Measurements from ENCODE around the gene RBPJ.

Gene RBPJ

DNA sequence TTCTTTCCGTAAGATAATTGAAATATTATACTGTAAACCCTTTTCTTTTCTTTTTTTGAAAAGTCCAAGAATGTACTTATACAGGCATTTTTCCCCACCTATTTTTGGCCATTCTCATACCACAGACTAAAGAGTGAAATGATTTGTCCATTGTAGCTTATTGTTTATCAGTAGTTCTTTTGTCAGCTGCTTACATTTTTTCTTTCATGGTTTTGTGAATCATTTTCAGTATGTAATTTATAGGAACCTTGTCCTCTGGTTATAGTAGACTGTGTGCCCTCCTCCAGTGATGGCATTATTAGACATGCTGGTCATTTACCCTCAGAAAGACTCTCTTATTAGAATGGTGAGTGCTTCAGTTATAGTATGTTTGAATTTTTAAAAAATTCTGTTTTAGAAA is 112.7 kb downstream of the RBPJ start:
- Histone ChIP-seq H3K9ac (ENCODE audit: low read depth, low read length) (no peak overlapping the region), H3K4me3 (ENCODE audit: low read depth, low read length) (no peak overlapping the region), H3K4me1 (ENCODE audit: control insufficient read depth, insufficient read depth, low read length) (no peaks in the 10 kb centered on the region), H3K27me3 (ENCODE audit: control insufficient read depth, insufficient read depth, low read length) (no peaks in the 10 kb centered on the region), H3K9me3 (ENCODE audit: control insufficient read depth, insufficient read depth, low read length) (no peaks in the 10 kb centered on the region), H3K36me3 (ENCODE audit: control insufficient read depth, insufficient read depth, low read length) (peaks cover 15% of the 10 kb centered on the region)

DNA sequence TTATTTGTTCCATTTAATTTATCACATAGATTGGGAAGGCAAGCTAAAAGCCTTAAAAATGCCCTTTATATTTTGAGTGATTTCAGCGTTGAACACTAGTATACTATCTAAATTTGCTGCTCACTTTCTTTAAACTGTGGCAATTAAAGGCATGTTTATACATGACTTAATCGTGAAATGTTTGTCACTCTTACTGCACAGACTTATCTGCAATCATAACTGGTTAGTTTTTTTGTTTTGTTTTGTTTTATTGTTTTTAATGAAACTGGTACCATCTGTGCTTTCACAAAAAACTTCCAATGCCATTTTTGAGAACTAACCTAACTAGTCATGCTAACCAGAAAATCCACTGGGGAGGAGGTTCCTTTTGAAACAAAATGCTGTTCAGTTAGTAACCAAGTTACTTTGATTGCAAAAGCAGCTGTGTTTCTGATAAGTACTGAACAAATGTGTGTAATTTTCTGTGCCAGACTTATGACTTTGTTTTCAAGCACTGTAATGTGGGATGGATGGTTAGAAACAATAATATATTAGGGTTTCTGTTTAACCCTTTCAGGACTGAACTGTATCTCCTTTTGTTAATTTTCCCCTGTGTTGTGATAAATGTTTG is 113.3 kb downstream of the RBPJ start:
- Histone ChIP-seq H3K4me1 (ENCODE audit: control insufficient read depth, insufficient read depth, low read length) (no peaks in the 10 kb centered on the region), H3K9me3 (ENCODE audit: control insufficient read depth, insufficient read depth, low read length) (no peaks in the 10 kb centered on the region), H3K9ac (ENCODE audit: low read depth, low read length) (no peak overlapping the region), H3K36me3 (ENCODE audit: control insufficient read depth, insufficient read depth, low read length) (peaks cover 14% of the 10 kb centered on the region), H3K27me3 (ENCODE audit: control insufficient read depth, insufficient read depth, low read length) (no peaks in the 10 kb centered on the region), H3K4me3 (ENCODE audit: low read depth, low read length) (no peak overlapping the region)

DNA sequence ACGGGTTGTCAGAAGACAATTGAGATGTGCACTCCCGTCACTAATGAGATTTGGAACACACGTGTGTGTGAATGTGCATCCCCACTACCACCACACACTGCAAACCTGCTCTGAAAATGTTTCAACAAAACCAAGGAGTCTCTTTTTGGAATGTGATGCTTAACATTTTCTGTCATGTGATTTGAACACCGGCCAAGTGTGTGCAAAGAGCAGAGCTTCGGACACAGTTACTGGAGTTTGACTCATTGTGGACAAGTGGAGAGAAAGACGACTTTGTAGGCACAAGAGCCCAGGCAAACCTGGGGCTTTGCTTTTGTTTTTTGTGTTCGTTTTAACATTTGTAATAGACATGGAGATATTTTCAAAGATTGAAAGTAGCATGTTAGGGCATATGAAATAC is 120.3 kb downstream of the RBPJ start:
- H3K9ac ChIP-seq (ENCODE audit: low read depth, low read length) = no peak overlapping the region
- no peaks in the 10 kb centered on the region for H3K9me3 ChIP-seq (ENCODE audit: control insufficient read depth, insufficient read depth, low read length)
- H3K4me3 ChIP-seq (ENCODE audit: low read depth, low read length) = no peak overlapping the region
- no peaks in the 10 kb centered on the region for H3K4me1 ChIP-seq (ENCODE audit: control insufficient read depth, insufficient read depth, low read length)
- no peaks in the 10 kb centered on the region for H3K27me3 ChIP-seq (ENCODE audit: control insufficient read depth, insufficient read depth, low read length)
- no peaks in the 10 kb centered on the region for H3K36me3 ChIP-seq (ENCODE audit: control insufficient read depth, insufficient read depth, low read length)

DNA sequence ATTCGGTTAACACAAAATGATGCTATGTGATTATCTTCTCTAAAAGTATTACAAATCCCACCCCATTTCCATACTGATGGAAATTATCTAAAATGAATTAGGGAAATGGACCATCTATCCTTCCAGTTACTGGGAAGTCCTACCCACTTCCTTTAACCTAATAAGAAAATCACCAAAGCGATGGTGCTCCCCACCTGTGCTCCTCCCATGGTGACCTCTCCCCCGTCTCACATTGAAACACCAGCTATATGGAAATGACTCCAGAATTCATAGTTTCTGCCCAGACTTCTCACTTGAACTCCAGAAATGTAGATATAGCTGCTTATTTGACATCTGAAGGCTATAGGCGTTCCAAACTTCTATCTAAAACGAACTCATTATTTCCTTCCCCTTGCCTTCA is 121.0 kb downstream of the RBPJ start:
- no peaks in the 10 kb centered on the region for H3K4me1 ChIP-seq (ENCODE audit: control insufficient read depth, insufficient read depth, low read length)
- no peak overlapping the region for H3K9ac ChIP-seq (ENCODE audit: low read depth, low read length)
- H3K36me3 ChIP-seq (ENCODE audit: control insufficient read depth, insufficient read depth, low read length) = no peaks in the 10 kb centered on the region
- no peaks in the 10 kb centered on the region for H3K27me3 ChIP-seq (ENCODE audit: control insufficient read depth, insufficient read depth, low read length)
- no peak overlapping the region for H3K4me3 ChIP-seq (ENCODE audit: low read depth, low read length)
- H3K9me3 ChIP-seq (ENCODE audit: control insufficient read depth, insufficient read depth, low read length) = no peaks in the 10 kb centered on the region

DNA sequence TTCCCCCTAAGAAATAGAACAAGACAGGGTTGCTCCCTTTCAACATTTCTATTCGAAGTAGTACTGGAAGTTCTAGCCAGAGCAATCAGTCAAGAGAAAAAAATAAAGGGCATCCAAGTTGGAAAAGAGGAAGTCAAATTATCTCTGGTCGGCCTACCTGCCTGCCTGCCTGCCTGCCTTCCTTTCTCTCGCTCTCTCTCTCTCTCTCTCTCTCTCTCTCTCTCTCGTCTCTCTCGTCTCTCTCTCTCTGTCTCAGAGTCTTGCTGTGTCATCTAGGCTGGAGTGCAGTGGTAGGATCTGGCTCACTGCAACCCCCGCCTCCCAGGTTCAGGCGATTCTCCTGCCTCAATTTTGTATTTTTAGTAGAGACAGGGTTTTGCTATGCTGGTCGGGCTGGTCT is 126.6 kb downstream of the RBPJ start:
- peaks cover 3% of the 10 kb centered on the region for H3K4me1 ChIP-seq (ENCODE audit: control insufficient read depth, insufficient read depth, low read length)
- H3K4me3 ChIP-seq (ENCODE audit: low read depth, low read length) = no peak overlapping the region
- H3K36me3 ChIP-seq (ENCODE audit: control insufficient read depth, insufficient read depth, low read length) = no peaks in the 10 kb centered on the region
- no peaks in the 10 kb centered on the region for H3K9me3 ChIP-seq (ENCODE audit: control insufficient read depth, insufficient read depth, low read length)
- no peak overlapping the region for H3K9ac ChIP-seq (ENCODE audit: low read depth, low read length)
- H3K27me3 ChIP-seq (ENCODE audit: control insufficient read depth, insufficient read depth, low read length) = no peaks in the 10 kb centered on the region

DNA sequence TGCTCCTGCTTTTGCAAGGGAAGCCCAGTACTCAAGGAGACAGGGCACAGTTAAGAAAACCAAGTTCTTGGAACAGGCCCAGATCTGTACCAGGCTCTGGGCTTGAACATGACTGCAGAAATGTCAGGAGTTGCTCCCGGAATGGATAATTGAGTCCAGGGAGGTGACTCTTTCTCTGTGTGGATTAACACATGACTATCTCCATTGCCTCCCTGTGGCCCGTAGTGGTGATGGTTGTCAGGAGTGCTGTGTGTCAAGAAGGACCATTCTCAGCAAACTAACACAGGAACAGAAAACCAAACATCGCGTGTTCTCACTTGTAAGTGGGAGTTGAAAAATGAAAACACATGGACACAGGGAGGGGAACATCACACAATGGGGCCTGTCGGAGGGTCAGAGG is 129.6 kb downstream of the RBPJ start:
- peaks cover 6% of the 10 kb centered on the region for H3K4me1 ChIP-seq (ENCODE audit: control insufficient read depth, insufficient read depth, low read length)
- no peaks in the 10 kb centered on the region for H3K9me3 ChIP-seq (ENCODE audit: control insufficient read depth, insufficient read depth, low read length)
- no peak overlapping the region for H3K4me3 ChIP-seq (ENCODE audit: low read depth, low read length)
- H3K9ac ChIP-seq (ENCODE audit: low read depth, low read length) = no peak overlapping the region
- no peaks in the 10 kb centered on the region for H3K36me3 ChIP-seq (ENCODE audit: control insufficient read depth, insufficient read depth, low read length)
- H3K27me3 ChIP-seq (ENCODE audit: control insufficient read depth, insufficient read depth, low read length) = no peaks in the 10 kb centered on the region

DNA sequence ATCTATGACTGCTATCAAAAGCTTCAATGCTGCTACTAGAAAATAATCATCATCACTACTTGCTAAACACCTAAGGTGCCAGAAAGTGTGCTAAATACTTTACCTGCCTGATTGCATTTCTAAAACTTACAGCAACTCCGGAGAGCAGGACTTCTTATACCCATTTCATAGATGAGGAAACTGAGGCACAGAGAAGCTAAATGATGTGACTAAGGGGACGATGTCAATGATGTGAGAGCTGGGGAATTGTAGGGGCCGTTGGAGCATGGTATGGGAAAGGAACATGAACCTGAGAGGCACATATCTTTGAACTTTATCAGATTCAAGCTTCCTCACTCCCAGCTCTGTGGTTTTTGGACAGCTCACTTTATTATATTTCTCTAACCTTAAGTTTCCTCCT is 130.8 kb downstream of the RBPJ start:
- no peaks in the 10 kb centered on the region for H3K9me3 ChIP-seq (ENCODE audit: control insufficient read depth, insufficient read depth, low read length)
- peaks cover 6% of the 10 kb centered on the region for H3K4me1 ChIP-seq (ENCODE audit: control insufficient read depth, insufficient read depth, low read length)
- no peak overlapping the region for H3K4me3 ChIP-seq (ENCODE audit: low read depth, low read length)
- no peaks in the 10 kb centered on the region for H3K36me3 ChIP-seq (ENCODE audit: control insufficient read depth, insufficient read depth, low read length)
- no peaks in the 10 kb centered on the region for H3K27me3 ChIP-seq (ENCODE audit: control insufficient read depth, insufficient read depth, low read length)
- H3K9ac ChIP-seq (ENCODE audit: low read depth, low read length) = no peak overlapping the region

DNA sequence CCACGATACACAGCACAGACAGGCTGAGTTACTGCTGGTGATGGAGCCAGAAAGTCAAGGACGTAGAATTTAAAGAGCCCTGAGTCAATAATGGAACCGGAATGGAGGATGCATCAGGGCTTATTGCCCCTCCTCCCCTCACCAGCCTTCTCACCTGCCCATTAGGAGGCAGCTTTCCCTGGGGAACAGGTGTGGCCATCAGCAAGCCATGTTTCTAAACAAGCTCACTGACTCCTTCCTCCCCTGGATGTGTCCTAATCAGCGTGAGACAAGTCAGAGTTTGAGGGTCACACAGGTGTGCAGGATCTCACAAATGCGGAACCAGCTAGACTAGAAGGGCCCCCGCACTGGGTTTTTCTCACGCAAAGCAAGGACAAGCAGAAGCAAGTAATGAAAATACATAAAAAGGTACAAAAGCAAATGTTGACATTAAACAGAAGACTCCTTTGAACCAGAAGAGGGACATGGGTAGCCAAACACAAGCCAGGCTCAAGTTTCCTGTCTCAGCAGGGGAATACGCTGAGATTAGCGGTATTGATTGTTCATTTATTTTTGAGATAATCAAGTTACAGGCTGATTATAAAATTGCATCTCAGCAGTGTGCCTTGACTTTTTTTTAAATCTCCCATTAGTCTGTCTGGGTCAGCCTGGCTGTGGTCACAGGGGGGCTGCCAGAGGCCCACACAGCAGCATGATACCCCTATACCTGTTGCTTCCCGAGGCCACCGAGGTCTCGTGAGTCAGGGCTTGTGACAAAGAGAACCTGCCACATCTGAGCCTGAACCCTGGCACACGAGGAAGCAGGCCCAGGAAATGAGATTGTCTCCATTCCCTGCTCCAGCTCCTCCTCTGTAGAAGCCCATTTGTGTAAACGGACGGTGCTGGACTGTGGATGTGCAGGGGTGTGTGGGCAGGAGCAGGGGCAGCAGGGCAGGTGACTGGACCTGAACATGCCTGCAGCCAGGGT is 132.0 kb downstream of the RBPJ start:
- H3K9ac ChIP-seq (ENCODE audit: low read depth, low read length) = no peak overlapping the region
- peaks cover 6% of the 10 kb centered on the region for H3K4me1 ChIP-seq (ENCODE audit: control insufficient read depth, insufficient read depth, low read length)
- no peaks in the 10 kb centered on the region for H3K36me3 ChIP-seq (ENCODE audit: control insufficient read depth, insufficient read depth, low read length)
- H3K27me3 ChIP-seq (ENCODE audit: control insufficient read depth, insufficient read depth, low read length) = no peaks in the 10 kb centered on the region
- H3K9me3 ChIP-seq (ENCODE audit: control insufficient read depth, insufficient read depth, low read length) = no peaks in the 10 kb centered on the region
- no peak overlapping the region for H3K4me3 ChIP-seq (ENCODE audit: low read depth, low read length)

DNA sequence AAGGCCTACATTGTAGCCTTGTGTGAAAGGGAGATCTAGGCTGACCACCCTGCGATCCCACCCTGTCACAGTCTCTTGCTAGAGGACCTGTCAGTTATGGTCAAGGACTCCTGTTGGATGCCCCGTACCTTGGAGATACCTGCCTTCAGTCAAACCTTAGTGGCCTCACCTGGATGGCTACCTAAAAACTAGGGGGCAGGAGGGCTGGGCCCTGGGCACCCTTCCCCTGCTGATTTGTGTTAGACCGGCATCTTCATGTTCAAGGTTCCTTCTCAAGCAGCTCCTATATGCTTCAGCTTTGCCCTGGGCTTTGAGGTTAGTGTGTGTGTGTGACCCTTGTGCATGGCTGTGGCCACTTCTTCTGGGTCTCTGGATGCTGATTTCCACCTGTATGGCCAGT is 134.1 kb downstream of the RBPJ start:
- Histone ChIP-seq H3K36me3 (ENCODE audit: control insufficient read depth, insufficient read depth, low read length) (no peaks in the 10 kb centered on the region), H3K27me3 (ENCODE audit: control insufficient read depth, insufficient read depth, low read length) (no peaks in the 10 kb centered on the region), H3K4me3 (ENCODE audit: low read depth, low read length) (no peak overlapping the region), H3K9me3 (ENCODE audit: control insufficient read depth, insufficient read depth, low read length) (no peaks in the 10 kb centered on the region), H3K9ac (ENCODE audit: low read depth, low read length) (no peak overlapping the region), H3K4me1 (ENCODE audit: control insufficient read depth, insufficient read depth, low read length) (peaks cover 6% of the 10 kb centered on the region)

DNA sequence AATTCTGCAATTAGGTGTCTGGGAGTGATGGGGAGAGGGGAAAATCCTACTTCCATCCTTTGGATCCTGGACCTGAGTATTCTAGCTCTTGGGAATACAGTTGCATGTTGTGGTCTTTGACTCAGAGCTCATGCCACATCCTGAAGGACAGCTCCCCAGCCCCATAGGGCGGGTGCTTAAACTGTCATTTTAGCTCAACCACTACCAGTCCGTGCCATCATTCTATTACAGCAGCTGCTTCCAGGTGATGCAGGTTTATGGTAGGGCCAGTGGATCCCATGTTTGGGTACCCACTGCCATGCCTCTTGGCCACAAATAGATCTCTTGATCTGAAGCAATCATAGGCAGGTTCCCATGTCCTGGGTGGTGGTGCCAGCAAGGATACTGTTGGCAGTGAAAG is 134.8 kb downstream of the RBPJ start:
- Histone ChIP-seq H3K4me1 (ENCODE audit: control insufficient read depth, insufficient read depth, low read length) (peaks cover 6% of the 10 kb centered on the region), H3K9me3 (ENCODE audit: control insufficient read depth, insufficient read depth, low read length) (no peaks in the 10 kb centered on the region), H3K36me3 (ENCODE audit: control insufficient read depth, insufficient read depth, low read length) (no peaks in the 10 kb centered on the region), H3K9ac (ENCODE audit: low read depth, low read length) (no peak overlapping the region), H3K4me3 (ENCODE audit: low read depth, low read length) (no peak overlapping the region), H3K27me3 (ENCODE audit: control insufficient read depth, insufficient read depth, low read length) (no peaks in the 10 kb centered on the region)

DNA sequence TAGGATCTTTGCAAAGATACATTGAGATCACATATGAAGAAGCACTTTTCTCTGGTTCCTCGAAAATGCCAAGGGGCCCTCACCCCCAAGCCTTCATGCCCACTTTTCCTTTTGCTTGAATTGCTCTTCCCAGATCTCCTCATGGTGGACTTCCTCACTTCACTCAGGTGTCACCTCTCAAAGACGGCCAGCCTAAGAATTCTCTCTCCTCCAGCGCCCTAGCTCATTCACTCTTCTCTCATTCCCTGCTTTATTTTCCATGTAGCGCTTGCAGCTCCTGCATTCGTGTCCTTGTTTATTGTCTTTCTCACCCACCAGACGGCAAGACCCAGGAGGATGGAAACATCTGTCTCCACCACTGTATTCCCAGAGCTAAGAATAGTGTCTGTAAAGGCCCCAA is 136.6 kb downstream of the RBPJ start:
- H3K9ac ChIP-seq (ENCODE audit: low read depth, low read length) = no peak overlapping the region
- H3K9me3 ChIP-seq (ENCODE audit: control insufficient read depth, insufficient read depth, low read length) = no peaks in the 10 kb centered on the region
- no peaks in the 10 kb centered on the region for H3K27me3 ChIP-seq (ENCODE audit: control insufficient read depth, insufficient read depth, low read length)
- H3K4me1 ChIP-seq (ENCODE audit: control insufficient read depth, insufficient read depth, low read length) = peaks cover 3% of the 10 kb centered on the region
- no peak overlapping the region for H3K4me3 ChIP-seq (ENCODE audit: low read depth, low read length)
- no peaks in the 10 kb centered on the region for H3K36me3 ChIP-seq (ENCODE audit: control insufficient read depth, insufficient read depth, low read length)

DNA sequence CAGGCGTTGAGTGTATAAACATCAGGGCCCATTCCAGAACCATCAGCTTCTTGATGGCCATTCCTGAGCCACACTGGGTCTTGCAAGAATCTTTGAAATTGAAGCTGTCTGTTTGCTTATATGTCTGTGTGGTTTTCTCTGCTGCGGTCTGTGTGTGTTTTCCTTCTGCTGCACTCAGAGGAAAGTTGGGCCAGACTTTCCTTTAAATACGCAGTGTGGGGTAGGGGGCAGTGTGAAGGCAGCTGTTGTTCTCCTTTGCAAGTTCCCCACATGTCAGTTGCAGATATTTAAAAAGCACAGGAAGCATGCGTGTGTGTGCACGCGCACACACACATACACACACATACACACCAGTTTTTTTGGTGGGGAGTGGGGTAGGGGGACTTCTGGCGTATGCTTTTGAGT is 137.3 kb downstream of the RBPJ start:
- Histone ChIP-seq H3K27me3 (ENCODE audit: control insufficient read depth, insufficient read depth, low read length) (no peaks in the 10 kb centered on the region), H3K36me3 (ENCODE audit: control insufficient read depth, insufficient read depth, low read length) (no peaks in the 10 kb centered on the region), H3K9me3 (ENCODE audit: control insufficient read depth, insufficient read depth, low read length) (no peaks in the 10 kb centered on the region), H3K4me1 (ENCODE audit: control insufficient read depth, insufficient read depth, low read length) (no peaks in the 10 kb centered on the region), H3K4me3 (ENCODE audit: low read depth, low read length) (no peak overlapping the region), H3K9ac (ENCODE audit: low read depth, low read length) (no peak overlapping the region)
